HG02678 (cell line): ENCODE results near the gene FGF3.
"Not testable (repeated sequence)": the region's sequence is repeated elsewhere in the genome, so short reads cannot be mapped to it uniquely, and the experiment has no call there.

Source experiments
- ATAC-seq: cut with Tn5 transposase; IDR thresholded peaks from one replicate; pipeline ENCODE4 v1.9.1; 2021; ENCODE audit warnings: mild to moderate bottlenecking, moderate library complexity; ENCODE audit not compliant: unreplicated experiment

FGF3 gene

GRCh38 chr11:69773626-69774353, 45.4 kb downstream of the FGF3 start:
- ATAC-seq: no peak

- no peak for ATAC-seq
Observed at GRCh38 chr11:69771466-69771865, 47.8 kb downstream of the FGF3 start.

- ATAC-seq: no peak
Observed at GRCh38 chr11:69770540-69770939, 48.7 kb downstream of the FGF3 start.

- ATAC-seq: no peak
Observed at GRCh38 chr11:69765498-69765995, 53.7 kb downstream of the FGF3 start.

- not testable (repeated sequence) for ATAC-seq
Observed at GRCh38 chr11:69764918-69765317, 54.3 kb downstream of the FGF3 start.

- ATAC-seq: no peak
Observed at GRCh38 chr11:69760319-69760718, 58.9 kb downstream of the FGF3 start.
